ENCODE data around the gene PRKCB.

DNA sequence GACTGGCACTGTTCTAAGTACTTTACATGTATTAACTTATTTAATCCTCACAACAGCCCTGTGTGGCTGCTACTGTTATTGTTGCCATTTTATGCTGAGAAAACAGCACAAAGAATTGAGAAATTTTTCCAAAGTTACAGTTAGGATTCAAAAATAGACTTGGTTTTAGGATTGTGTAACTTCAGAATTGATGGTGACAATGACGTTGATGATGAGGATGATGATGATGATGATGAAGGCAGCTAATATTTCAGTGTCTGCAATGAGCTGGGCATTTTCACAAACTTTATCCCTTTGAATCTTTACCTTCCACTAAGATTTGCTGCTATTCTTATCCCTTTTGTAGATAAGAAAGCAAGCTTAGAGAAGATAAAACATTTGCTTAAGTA, 22.1 kb downstream of the PRKCB start:
- TF ChIP-seq, protein P1, sequence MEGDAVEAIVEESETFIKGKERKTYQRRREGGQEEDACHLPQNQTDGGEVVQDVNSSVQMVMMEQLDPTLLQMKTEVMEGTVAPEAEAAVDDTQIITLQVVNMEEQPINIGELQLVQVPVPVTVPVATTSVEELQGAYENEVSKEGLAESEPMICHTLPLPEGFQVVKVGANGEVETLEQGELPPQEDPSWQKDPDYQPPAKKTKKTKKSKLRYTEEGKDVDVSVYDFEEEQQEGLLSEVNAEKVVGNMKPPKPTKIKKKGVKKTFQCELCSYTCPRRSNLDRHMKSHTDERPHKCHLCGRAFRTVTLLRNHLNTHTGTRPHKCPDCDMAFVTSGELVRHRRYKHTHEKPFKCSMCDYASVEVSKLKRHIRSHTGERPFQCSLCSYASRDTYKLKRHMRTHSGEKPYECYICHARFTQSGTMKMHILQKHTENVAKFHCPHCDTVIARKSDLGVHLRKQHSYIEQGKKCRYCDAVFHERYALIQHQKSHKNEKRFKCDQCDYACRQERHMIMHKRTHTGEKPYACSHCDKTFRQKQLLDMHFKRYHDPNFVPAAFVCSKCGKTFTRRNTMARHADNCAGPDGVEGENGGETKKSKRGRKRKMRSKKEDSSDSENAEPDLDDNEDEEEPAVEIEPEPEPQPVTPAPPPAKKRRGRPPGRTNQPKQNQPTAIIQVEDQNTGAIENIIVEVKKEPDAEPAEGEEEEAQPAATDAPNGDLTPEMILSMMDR (IDR thresholded peaks at IDR 0.05; ENCODE audit: insufficient read depth, low read length), result no peak
- TF ChIP-seq, protein P2, sequence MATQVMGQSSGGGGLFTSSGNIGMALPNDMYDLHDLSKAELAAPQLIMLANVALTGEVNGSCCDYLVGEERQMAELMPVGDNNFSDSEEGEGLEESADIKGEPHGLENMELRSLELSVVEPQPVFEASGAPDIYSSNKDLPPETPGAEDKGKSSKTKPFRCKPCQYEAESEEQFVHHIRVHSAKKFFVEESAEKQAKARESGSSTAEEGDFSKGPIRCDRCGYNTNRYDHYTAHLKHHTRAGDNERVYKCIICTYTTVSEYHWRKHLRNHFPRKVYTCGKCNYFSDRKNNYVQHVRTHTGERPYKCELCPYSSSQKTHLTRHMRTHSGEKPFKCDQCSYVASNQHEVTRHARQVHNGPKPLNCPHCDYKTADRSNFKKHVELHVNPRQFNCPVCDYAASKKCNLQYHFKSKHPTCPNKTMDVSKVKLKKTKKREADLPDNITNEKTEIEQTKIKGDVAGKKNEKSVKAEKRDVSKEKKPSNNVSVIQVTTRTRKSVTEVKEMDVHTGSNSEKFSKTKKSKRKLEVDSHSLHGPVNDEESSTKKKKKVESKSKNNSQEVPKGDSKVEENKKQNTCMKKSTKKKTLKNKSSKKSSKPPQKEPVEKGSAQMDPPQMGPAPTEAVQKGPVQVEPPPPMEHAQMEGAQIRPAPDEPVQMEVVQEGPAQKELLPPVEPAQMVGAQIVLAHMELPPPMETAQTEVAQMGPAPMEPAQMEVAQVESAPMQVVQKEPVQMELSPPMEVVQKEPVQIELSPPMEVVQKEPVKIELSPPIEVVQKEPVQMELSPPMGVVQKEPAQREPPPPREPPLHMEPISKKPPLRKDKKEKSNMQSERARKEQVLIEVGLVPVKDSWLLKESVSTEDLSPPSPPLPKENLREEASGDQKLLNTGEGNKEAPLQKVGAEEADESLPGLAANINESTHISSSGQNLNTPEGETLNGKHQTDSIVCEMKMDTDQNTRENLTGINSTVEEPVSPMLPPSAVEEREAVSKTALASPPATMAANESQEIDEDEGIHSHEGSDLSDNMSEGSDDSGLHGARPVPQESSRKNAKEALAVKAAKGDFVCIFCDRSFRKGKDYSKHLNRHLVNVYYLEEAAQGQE (IDR thresholded peaks at IDR 0.05; ENCODE audit: insufficient replicate concordance, low read depth), result no peak
- TF ChIP-seq POLR2AphosphoS5 (IDR thresholded peaks at IDR 0.05; ENCODE audit: low read depth), result no peak
- TF ChIP-seq GABPA (IDR thresholded peaks at IDR 0.05; ENCODE audit: low read depth), result no peak

Data from HL-60 (cell line).